ENCODE results near the gene KRTAP9-2.

The KRTAP9-2 gene

GRCh38 chr17:41223821-41224220, 2.6 kb upstream of the KRTAP9-2 start:
- no peak overlapping the region for H3K27ac ChIP-seq (ENCODE audit: extremely low read depth, low read depth, low read length)
- ChIA-PET CTCF (no interaction called here), POLR2A (no interaction called here)
- no peak for TF ChIP-seq GLIS2 (tag by site-specific recombination; IDR thresholded peaks at IDR 0.05)
- TF ChIP-seq OVOL3 (tag by site-specific recombination; IDR thresholded peaks at IDR 0.05) = no peak
- TF ChIP-seq, protein P1, sequence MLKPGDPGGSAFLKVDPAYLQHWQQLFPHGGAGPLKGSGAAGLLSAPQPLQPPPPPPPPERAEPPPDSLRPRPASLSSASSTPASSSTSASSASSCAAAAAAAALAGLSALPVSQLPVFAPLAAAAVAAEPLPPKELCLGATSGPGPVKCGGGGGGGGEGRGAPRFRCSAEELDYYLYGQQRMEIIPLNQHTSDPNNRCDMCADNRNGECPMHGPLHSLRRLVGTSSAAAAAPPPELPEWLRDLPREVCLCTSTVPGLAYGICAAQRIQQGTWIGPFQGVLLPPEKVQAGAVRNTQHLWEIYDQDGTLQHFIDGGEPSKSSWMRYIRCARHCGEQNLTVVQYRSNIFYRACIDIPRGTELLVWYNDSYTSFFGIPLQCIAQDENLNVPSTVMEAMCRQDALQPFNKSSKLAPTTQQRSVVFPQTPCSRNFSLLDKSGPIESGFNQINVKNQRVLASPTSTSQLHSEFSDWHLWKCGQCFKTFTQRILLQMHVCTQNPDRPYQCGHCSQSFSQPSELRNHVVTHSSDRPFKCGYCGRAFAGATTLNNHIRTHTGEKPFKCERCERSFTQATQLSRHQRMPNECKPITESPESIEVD (tag by site-specific recombination; IDR thresholded peaks at IDR 0.05) = no peak
- TF ChIP-seq MYNN (tag by site-specific recombination; IDR thresholded peaks at IDR 0.05; ENCODE audit: borderline replicate concordance) = no peak
- TF ChIP-seq ZNF19 (tag by site-specific recombination; IDR thresholded peaks at IDR 0.05; ENCODE audit: low read depth) = no peak
- TF ChIP-seq ZNF707 (tag by site-specific recombination; IDR thresholded peaks at IDR 0.05) = no peak
- TF ChIP-seq SCRT2 (tag by site-specific recombination; IDR thresholded peaks at IDR 0.05) = no peak
- TF ChIP-seq ZNF138 (tag by site-specific recombination; IDR thresholded peaks at IDR 0.05; ENCODE audit: borderline replicate concordance) = no peak
- TF ChIP-seq ZNF596 (tag by site-specific recombination; IDR thresholded peaks at IDR 0.05) = no peak
- no peak for TF ChIP-seq ZNF354C (tag by site-specific recombination; IDR thresholded peaks at IDR 0.05; ENCODE audit: borderline replicate concordance, low read depth)
- TF ChIP-seq ZBTB7A (tag by site-specific recombination; IDR thresholded peaks at IDR 0.05; ENCODE audit: low read depth) = no peak
- TF ChIP-seq ZNF548 (tag by site-specific recombination; IDR thresholded peaks at IDR 0.05) = no peak
- no peak for TF ChIP-seq ELK4 (IDR thresholded peaks at IDR 0.05; ENCODE audit: borderline replicate concordance, low read depth, low read length)
- no peak for TF ChIP-seq ZBTB20 (tag by site-specific recombination; IDR thresholded peaks at IDR 0.05)
- TF ChIP-seq ZNF324 (tag by site-specific recombination; IDR thresholded peaks at IDR 0.05) = no peak
- H3K9me3 ChIP-seq (ENCODE audit: control insufficient read depth, insufficient read depth, low read depth, low read length) = no peaks in the 10 kb centered on the region
- no peaks in the 10 kb centered on the region for H3K36me3 ChIP-seq (ENCODE audit: control insufficient read depth in 2 of 2, insufficient read depth in 1 of 2, low read length in 2 of 2)
- H3K4me1 ChIP-seq (ENCODE audit: control insufficient read depth, insufficient read depth, low read length) = no peaks in the 10 kb centered on the region
- no peak overlapping the region for H3K4me3 ChIP-seq (ENCODE audit: low read depth, low read length)

GRCh38 chr17:41226051-41226450, 397 bp upstream of the KRTAP9-2 start:
- no peak overlapping the region for H3K4me3 ChIP-seq (ENCODE audit: low read depth, low read length)
- ChIA-PET POLR2A (no interaction called here), CTCF (interaction anchor here (0.7 kb wide), 1 partner anchor 444 kb away, joined by 3 read pairs; no protein-coding TSS in a partner anchor)
- no peak overlapping the region for H3K27ac ChIP-seq (ENCODE audit: extremely low read depth, low read depth, low read length)
- H3K9me3 ChIP-seq (ENCODE audit: control insufficient read depth, insufficient read depth, low read depth, low read length) = no peaks in the 10 kb centered on the region
- H3K4me1 ChIP-seq (ENCODE audit: control insufficient read depth, insufficient read depth, low read length) = no peaks in the 10 kb centered on the region
- H3K36me3 ChIP-seq (ENCODE audit: control insufficient read depth in 2 of 2, insufficient read depth in 1 of 2, low read length in 2 of 2) = no peaks in the 10 kb centered on the region
- no peak for TF ChIP-seq ZNF211 (tag by site-specific recombination; IDR thresholded peaks at IDR 0.05; ENCODE audit: low read depth)
- TF ChIP-seq GLIS1 (tag by site-specific recombination; IDR thresholded peaks at IDR 0.05) = no peak
- TF ChIP-seq, protein P2, sequence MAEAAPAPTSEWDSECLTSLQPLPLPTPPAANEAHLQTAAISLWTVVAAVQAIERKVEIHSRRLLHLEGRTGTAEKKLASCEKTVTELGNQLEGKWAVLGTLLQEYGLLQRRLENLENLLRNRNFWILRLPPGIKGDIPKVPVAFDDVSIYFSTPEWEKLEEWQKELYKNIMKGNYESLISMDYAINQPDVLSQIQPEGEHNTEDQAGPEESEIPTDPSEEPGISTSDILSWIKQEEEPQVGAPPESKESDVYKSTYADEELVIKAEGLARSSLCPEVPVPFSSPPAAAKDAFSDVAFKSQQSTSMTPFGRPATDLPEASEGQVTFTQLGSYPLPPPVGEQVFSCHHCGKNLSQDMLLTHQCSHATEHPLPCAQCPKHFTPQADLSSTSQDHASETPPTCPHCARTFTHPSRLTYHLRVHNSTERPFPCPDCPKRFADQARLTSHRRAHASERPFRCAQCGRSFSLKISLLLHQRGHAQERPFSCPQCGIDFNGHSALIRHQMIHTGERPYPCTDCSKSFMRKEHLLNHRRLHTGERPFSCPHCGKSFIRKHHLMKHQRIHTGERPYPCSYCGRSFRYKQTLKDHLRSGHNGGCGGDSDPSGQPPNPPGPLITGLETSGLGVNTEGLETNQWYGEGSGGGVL (tag by site-specific recombination; IDR thresholded peaks at IDR 0.05) = no peak
- no peak for TF ChIP-seq ZNF701 (tag by site-specific recombination; IDR thresholded peaks at IDR 0.05)
- TF ChIP-seq, protein P3, sequence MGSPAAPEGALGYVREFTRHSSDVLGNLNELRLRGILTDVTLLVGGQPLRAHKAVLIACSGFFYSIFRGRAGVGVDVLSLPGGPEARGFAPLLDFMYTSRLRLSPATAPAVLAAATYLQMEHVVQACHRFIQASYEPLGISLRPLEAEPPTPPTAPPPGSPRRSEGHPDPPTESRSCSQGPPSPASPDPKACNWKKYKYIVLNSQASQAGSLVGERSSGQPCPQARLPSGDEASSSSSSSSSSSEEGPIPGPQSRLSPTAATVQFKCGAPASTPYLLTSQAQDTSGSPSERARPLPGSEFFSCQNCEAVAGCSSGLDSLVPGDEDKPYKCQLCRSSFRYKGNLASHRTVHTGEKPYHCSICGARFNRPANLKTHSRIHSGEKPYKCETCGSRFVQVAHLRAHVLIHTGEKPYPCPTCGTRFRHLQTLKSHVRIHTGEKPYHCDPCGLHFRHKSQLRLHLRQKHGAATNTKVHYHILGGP (tag by site-specific recombination; IDR thresholded peaks at IDR 0.05) = no peak
- TF ChIP-seq ZNF112 (tag by site-specific recombination; IDR thresholded peaks at IDR 0.05) = no peak
- no peak for TF ChIP-seq ZNF623 (tag by site-specific recombination; IDR thresholded peaks at IDR 0.05)
- no peak for TF ChIP-seq ZIC2 (tag by site-specific recombination; IDR thresholded peaks at IDR 0.05)
- no peak for TF ChIP-seq GLI4 (tag by site-specific recombination; IDR thresholded peaks at IDR 0.05)
- no peak for TF ChIP-seq ZNF624 (tag by site-specific recombination; IDR thresholded peaks at IDR 0.05)
- TF ChIP-seq ZNF2 (tag by site-specific recombination; IDR thresholded peaks at IDR 0.05) = no peak
- TF ChIP-seq ZNF155 (tag by site-specific recombination; IDR thresholded peaks at IDR 0.05) = no peak
- no peak for TF ChIP-seq ZNF311 (tag by site-specific recombination; IDR thresholded peaks at IDR 0.05; ENCODE audit: borderline replicate concordance)
- TF ChIP-seq OSR2 (tag by site-specific recombination; IDR thresholded peaks at IDR 0.05) = no peak
- no peak for TF ChIP-seq ZNF184 (tag by site-specific recombination; IDR thresholded peaks at IDR 0.05)
